Osteoblast (primary cell): ENCODE data around the gene MAEL. TPM values are rescaled to one million over a fixed set of nuclear protein-coding genes. Genes with fewer than 3 reads are reported as not detected.

Source experiments
- DNase-seq: peaks from one replicate; pipeline ENCODE4 v3.0.0; 2011; ENCODE audit warnings: low spot score, mixed read lengths; ENCODE audit not compliant: insufficient read length; ENCODE audit errors: missing footprints
- H2AFZ ChIP-seq: 2 replicates; pipeline ENCODE4 v1.6.0; 2011; ENCODE audit warnings: mild to moderate bottlenecking, low read length
- H3K27ac ChIP-seq: 2 replicates; pipeline ENCODE4 v1.5.1; 2011; ENCODE audit warnings: mild to moderate bottlenecking, low read depth, low read length, moderate library complexity
- H3K27me3 ChIP-seq: 2 replicates; pipeline ENCODE4 v1.6.0; 2012; ENCODE audit warnings: mild to moderate bottlenecking, control low read depth, inconsistent platforms, low read length, moderate library complexity; ENCODE audit not compliant: insufficient read depth
- H3K36me3 ChIP-seq: 2 replicates; pipeline ENCODE4 v1.5.1; 2011; ENCODE audit warnings: mild to moderate bottlenecking, low read length, control low read depth, moderate library complexity; ENCODE audit not compliant: insufficient read depth
- H3K4me1 ChIP-seq: 2 replicates; pipeline ENCODE4 v1.5.1; 2011; ENCODE audit warnings: mild to moderate bottlenecking, low read length, control low read depth, moderate library complexity; ENCODE audit not compliant: insufficient read depth
- H3K4me2 ChIP-seq: 2 replicates; pipeline ENCODE4 v1.6.0; 2011; ENCODE audit warnings: mild to moderate bottlenecking, low read length; ENCODE audit not compliant: insufficient read depth
- H3K4me3 ChIP-seq: fragments of 200-600 bp; sonication (generic); 3 replicates; pipeline ENCODE4 v1.5.1; 2012; ENCODE audit warnings: mild to moderate bottlenecking, low read length, inconsistent platforms; ENCODE audit not compliant: insufficient read depth
- H3K79me2 ChIP-seq: 2 replicates; pipeline ENCODE4 v1.6.0; 2012; ENCODE audit warnings: mild to moderate bottlenecking, low read length, control low read depth, inconsistent platforms; ENCODE audit not compliant: insufficient read depth
- H3K9me3 ChIP-seq: 2 replicates; pipeline ENCODE4 v1.5.1; 2011; ENCODE audit warnings: low read depth, low read length, control low read depth
- H4K20me1 ChIP-seq: 2 replicates; pipeline ENCODE4 v1.6.0; 2012; ENCODE audit warnings: mild to moderate bottlenecking, low read length, control low read depth; ENCODE audit not compliant: insufficient read depth
- total RNA-seq: library from RNA; depleted of rRNA; stranded (reverse); fragments of >200 nt; gene quantifications from 2 replicates; pipeline ENCODE4 v1.2.3, GENCODE V29; 2012
- TF ChIP-seq, protein P1 (sequence below): IDR thresholded peaks from 2 replicates; pipeline ENCODE4 v1.5.1; 2011; ENCODE audit warnings: mild to moderate bottlenecking, low read depth, low read length, moderate library complexity; ENCODE audit errors: extremely low read depth

MAEL gene
- total RNA-seq, 1 donor = not detected

DNA sequence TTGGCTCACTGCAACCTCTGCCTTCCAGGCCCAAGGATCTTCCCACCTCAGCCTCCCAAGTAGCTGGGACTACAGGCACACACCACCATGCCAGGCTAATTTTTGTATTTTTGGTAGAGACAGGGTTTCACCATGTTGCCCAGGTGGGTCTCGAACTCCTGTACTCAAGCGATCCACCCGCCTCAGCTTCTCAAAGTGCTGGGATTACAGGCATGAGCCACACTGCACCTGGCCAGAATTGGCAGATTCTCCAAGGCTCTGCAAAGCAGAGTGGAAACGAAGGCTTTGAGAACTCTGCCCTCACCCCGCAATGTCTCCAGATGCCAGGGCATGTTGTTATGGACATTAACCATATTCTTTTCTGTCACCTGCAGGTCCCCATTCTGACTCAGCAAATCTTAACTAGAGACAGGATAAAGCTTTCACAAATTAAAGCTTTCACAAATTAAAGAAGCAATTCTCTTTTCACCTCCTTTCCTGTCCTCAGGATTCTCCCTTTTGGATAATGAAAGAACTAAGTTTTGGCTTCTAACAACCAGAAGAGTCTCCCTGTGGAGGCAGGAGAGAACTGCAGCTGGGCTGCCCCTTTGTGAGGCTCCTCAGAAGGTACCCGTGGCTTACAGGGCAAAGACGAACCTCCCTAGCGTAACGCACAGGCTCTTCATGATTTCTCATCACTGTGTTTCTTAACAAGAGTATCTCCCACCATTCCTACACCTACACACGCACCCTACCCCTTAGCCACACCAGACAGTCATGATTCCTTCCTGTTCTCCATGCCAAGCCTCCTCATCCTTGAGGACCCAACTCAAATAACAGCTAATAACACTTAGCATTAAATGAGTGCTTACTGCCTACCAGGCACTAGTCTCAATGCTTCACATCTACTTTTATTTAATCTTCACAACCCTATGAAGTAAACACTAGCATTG, 71.3 kb downstream of the MAEL start:
- Histone ChIP-seq H3K79me2 (no peaks in the 10 kb centered on the region), H3K27me3 (peaks cover 4% of the 10 kb centered on the region), H4K20me1 (no peaks in the 10 kb centered on the region), H2AFZ (no peak overlapping the region), H3K4me3 (no peak overlapping the region), H3K9me3 (no peaks in the 10 kb centered on the region), H3K4me1 (peaks cover 5% of the 10 kb centered on the region), H3K36me3 (no peaks in the 10 kb centered on the region), H3K27ac (no peak overlapping the region), H3K4me2 (no peak overlapping the region)
- no peak for DNase-seq
- TF ChIP-seq, protein P1, sequence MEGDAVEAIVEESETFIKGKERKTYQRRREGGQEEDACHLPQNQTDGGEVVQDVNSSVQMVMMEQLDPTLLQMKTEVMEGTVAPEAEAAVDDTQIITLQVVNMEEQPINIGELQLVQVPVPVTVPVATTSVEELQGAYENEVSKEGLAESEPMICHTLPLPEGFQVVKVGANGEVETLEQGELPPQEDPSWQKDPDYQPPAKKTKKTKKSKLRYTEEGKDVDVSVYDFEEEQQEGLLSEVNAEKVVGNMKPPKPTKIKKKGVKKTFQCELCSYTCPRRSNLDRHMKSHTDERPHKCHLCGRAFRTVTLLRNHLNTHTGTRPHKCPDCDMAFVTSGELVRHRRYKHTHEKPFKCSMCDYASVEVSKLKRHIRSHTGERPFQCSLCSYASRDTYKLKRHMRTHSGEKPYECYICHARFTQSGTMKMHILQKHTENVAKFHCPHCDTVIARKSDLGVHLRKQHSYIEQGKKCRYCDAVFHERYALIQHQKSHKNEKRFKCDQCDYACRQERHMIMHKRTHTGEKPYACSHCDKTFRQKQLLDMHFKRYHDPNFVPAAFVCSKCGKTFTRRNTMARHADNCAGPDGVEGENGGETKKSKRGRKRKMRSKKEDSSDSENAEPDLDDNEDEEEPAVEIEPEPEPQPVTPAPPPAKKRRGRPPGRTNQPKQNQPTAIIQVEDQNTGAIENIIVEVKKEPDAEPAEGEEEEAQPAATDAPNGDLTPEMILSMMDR = peak; percentile 31

DNA sequence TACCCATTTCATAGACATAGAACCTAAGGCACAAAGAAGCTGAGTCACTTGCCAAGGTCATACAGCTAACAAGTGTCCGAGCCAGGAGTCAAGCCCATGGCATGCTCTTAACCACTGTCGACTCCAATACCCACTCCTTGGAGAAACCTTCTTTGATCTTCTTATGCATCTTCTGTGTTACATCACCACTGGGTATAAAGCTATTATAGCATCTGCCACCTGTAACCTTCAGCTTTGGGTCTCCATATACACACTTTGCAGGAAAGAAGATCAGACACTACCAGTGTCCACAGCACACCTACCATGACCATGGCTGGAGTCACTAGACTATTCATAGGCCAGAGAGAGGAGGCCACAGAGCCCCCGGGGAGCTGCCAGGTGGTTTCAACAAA, 72.0 kb downstream of the MAEL start:
- H3K27me3 ChIP-seq = peaks cover 4% of the 10 kb centered on the region
- TF ChIP-seq, protein P1 = no peak
- DNase-seq = no peak
- H2AFZ ChIP-seq = no peak overlapping the region
- H4K20me1 ChIP-seq = no peaks in the 10 kb centered on the region
- H3K27ac ChIP-seq = no peak overlapping the region
- no peak overlapping the region for H3K4me2 ChIP-seq
- H3K4me3 ChIP-seq = no peak overlapping the region
- peaks cover 5% of the 10 kb centered on the region for H3K4me1 ChIP-seq
- H3K36me3 ChIP-seq = no peaks in the 10 kb centered on the region
- no peaks in the 10 kb centered on the region for H3K9me3 ChIP-seq
- no peaks in the 10 kb centered on the region for H3K79me2 ChIP-seq

DNA sequence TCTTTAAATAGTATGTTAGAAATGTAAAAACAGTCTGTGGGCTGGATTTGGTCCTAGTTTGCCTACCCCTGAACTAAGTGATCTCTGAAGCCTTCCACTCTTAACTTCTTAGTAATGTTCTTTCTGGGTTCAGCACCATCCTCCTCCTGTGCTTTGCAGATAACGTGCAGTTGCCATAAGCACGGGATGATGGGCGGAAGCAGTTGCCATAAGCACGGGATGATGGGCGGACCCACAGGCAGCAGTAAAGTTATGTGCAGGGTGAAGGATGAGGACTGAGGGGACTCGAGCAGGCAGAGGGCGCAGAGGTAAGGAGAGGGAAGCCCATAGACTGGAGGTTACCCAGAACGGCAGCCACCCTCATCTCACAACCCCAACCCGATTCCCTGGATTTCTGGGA, 75.5 kb downstream of the MAEL start:
- DNase-seq = no peak
- no peaks in the 10 kb centered on the region for H3K4me1 ChIP-seq
- no peak overlapping the region for H3K4me3 ChIP-seq
- no peak overlapping the region for H3K4me2 ChIP-seq
- H3K9me3 ChIP-seq = no peaks in the 10 kb centered on the region
- H4K20me1 ChIP-seq = no peaks in the 10 kb centered on the region
- H3K27ac ChIP-seq = no peak overlapping the region
- no peaks in the 10 kb centered on the region for H3K79me2 ChIP-seq
- no peaks in the 10 kb centered on the region for H3K36me3 ChIP-seq
- H3K27me3 ChIP-seq = peaks cover 4% of the 10 kb centered on the region
- no peak overlapping the region for H2AFZ ChIP-seq
- TF ChIP-seq, protein P1 = no peak

DNA sequence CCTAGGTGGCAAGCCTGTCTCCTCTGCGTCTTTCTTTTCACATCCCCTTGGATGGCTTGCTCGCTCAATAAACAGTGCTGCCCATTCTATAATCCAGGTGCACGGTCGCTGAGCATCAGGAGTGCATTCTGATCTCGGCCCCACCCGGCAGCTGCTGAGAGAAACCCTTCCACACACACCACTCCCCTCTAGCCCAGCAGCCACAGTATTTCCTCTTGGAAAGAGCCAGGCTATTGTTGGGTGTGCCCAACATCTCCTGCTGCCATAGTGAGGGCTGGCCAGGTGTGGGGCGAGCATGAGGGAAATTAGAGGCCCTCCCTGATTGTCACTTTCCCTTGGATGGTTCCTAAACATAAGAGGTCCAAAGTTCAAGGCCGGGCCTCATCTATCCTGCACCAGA, 76.4 kb downstream of the MAEL start:
- no peak overlapping the region for H2AFZ ChIP-seq
- H3K36me3 ChIP-seq = no peaks in the 10 kb centered on the region
- peaks cover 8% of the 10 kb centered on the region for H3K27me3 ChIP-seq
- H4K20me1 ChIP-seq = no peaks in the 10 kb centered on the region
- H3K79me2 ChIP-seq = no peaks in the 10 kb centered on the region
- no peaks in the 10 kb centered on the region for H3K4me1 ChIP-seq
- TF ChIP-seq, protein P1 = no peak
- no peak for DNase-seq
- no peak overlapping the region for H3K4me3 ChIP-seq
- no peak overlapping the region for H3K27ac ChIP-seq
- no peak overlapping the region for H3K4me2 ChIP-seq
- H3K9me3 ChIP-seq = no peaks in the 10 kb centered on the region
